Trophoblast cell (in vitro differentiated cells and primary cell): Measurements from ENCODE around the gene FCAMR.

Source experiments
- DNase-seq, 2 donors: peaks; one replicate each; pipeline ENCODE4 v3.0.0-alpha.2; 2016
- H2AFZ ChIP-seq: 2 replicates; pipeline ENCODE4 v1.6.1; 2013; ENCODE audit warnings: low read length, moderate library complexity, mild to moderate bottlenecking; ENCODE audit not compliant: insufficient read depth, poor library complexity
- H2AK5ac ChIP-seq: 2 replicates; pipeline ENCODE4 v1.6.1; 2013; ENCODE audit warnings: mild to moderate bottlenecking, low read length
- H2BK120ac ChIP-seq: 2 replicates; pipeline ENCODE4 v1.6.1; 2013; ENCODE audit warnings: low read length, mild to moderate bottlenecking, moderate library complexity; ENCODE audit not compliant: insufficient read depth, poor library complexity
- H2BK12ac ChIP-seq: 2 replicates; pipeline ENCODE4 v1.6.1; 2013; ENCODE audit warnings: mild to moderate bottlenecking, low read length, moderate library complexity
- H2BK5ac ChIP-seq: 2 replicates; pipeline ENCODE4 v1.6.1; 2013; ENCODE audit warnings: low read length, low read depth, moderate library complexity, mild to moderate bottlenecking; ENCODE audit not compliant: poor library complexity
- H3K14ac ChIP-seq: 2 replicates; pipeline ENCODE4 v1.6.1; 2013; ENCODE audit warnings: mild to moderate bottlenecking, low read length
- H3K18ac ChIP-seq: 2 replicates; pipeline ENCODE4 v1.6.1; 2013; ENCODE audit warnings: mild to moderate bottlenecking, low read length
- H3K23ac ChIP-seq: 2 replicates; pipeline ENCODE4 v1.6.1; 2013; ENCODE audit warnings: low read length
- H3K27ac ChIP-seq: 2 replicates; pipeline ENCODE4 v1.5.1; 2013; ENCODE audit warnings: low read depth, mild to moderate bottlenecking, inconsistent platforms, low read length, moderate library complexity
- H3K27me3 ChIP-seq: 2 replicates; pipeline ENCODE4 v1.6.1; 2013; ENCODE audit warnings: inconsistent platforms, mild to moderate bottlenecking, low read length, moderate library complexity; ENCODE audit not compliant: insufficient read depth
- H3K36me3 ChIP-seq, 2 experiments: 1 replicate in 1 of 2; 2 replicates in 1 of 2; pipeline ENCODE4 v1.6.1; 2013; ENCODE audit warnings: low read length in 2 of 2, mild to moderate bottlenecking in 2 of 2, moderate library complexity in 1 of 2; ENCODE audit not compliant: insufficient read depth in 2 of 2, control insufficient read depth in 1 of 2
- H3K4ac ChIP-seq: 2 replicates; pipeline ENCODE4 v1.6.1; 2013; ENCODE audit warnings: low read depth, mild to moderate bottlenecking, low read length, moderate library complexity
- H3K4me1 ChIP-seq, 2 experiments: 1 replicate in 1 of 2; 2 replicates in 1 of 2; pipeline ENCODE4 v1.6.1; 2013; ENCODE audit warnings: low read length in 2 of 2, mild to moderate bottlenecking in 2 of 2, moderate library complexity in 1 of 2; ENCODE audit not compliant: insufficient read depth in 2 of 2, control insufficient read depth in 1 of 2
- H3K4me2 ChIP-seq: 2 replicates; pipeline ENCODE4 v1.6.1; 2013; ENCODE audit warnings: inconsistent platforms, mild to moderate bottlenecking, low read length, moderate library complexity
- H3K4me3 ChIP-seq: 2 replicates; pipeline ENCODE4 v1.5.1; 2013; ENCODE audit warnings: mild to moderate bottlenecking, low read depth, low read length, inconsistent platforms
- H3K79me1 ChIP-seq: one replicate; pipeline ENCODE4 v1.6.1; 2013; ENCODE audit warnings: low read length
- H3K79me2 ChIP-seq: 2 replicates; pipeline ENCODE4 v1.6.1; 2013; ENCODE audit warnings: low read length, mild to moderate bottlenecking; ENCODE audit not compliant: control insufficient read depth, insufficient read depth, poor library complexity
- H3K9ac ChIP-seq: 2 replicates; pipeline ENCODE4 v1.6.1; 2013; ENCODE audit warnings: mild to moderate bottlenecking, low read length
- H3K9me3 ChIP-seq: 2 replicates; pipeline ENCODE4 v1.6.1; 2013; ENCODE audit warnings: low read depth, mild to moderate bottlenecking, control low read depth, inconsistent platforms, low read length; ENCODE audit not compliant: insufficient read depth
- H4K12ac ChIP-seq: 2 replicates; pipeline ENCODE4 v1.6.1; 2013; ENCODE audit warnings: low read depth, mild to moderate bottlenecking, low read length, moderate library complexity
- H4K8ac ChIP-seq: 2 replicates; pipeline ENCODE4 v1.6.1; 2013; ENCODE audit warnings: low read depth, mild to moderate bottlenecking, low read length, moderate library complexity
- H4K91ac ChIP-seq: one replicate; pipeline ENCODE4 v1.6.1; 2013; ENCODE audit warnings: low read depth, mild to moderate bottlenecking, low read length, moderate library complexity
- WGBS: extraction: QIAGEN DNeasy Blood & Tissue Kit; methylation state at CpG from one replicate; pipeline ENCODE4 v1.1.7; 2013; ENCODE audit warnings: missing lambda C conversion rate; ENCODE audit not compliant: insufficient read length, insufficient coverage; ENCODE audit errors: extremely low coverage; 5-methylcytosine and 5-hydroxymethylcytosine counted together

Gene FCAMR

GRCh38 chr1:206949641-206950040, 20.6 kb downstream of the FCAMR start:
- no peaks in the 10 kb centered on the region for H3K4me1 ChIP-seq
- no peak overlapping the region for H4K12ac ChIP-seq
- H3K36me3 ChIP-seq, result no peaks in the 10 kb centered on the region
- H3K79me1 ChIP-seq, result no peaks in the 10 kb centered on the region
- no peak overlapping the region for H3K4ac ChIP-seq
- no CpG with 5 or more reads among the region's 5 CpGs for whole genome bisulfite sequencing
- no peak for DNase-seq
- no peaks in the 10 kb centered on the region for H3K27me3 ChIP-seq
- H2AK5ac ChIP-seq, result no peak overlapping the region
- no peak overlapping the region for H4K8ac ChIP-seq
- H3K27ac ChIP-seq, result no peak overlapping the region
- H3K18ac ChIP-seq, result no peak overlapping the region
- no peak overlapping the region for H3K9ac ChIP-seq
- no peak overlapping the region for H3K23ac ChIP-seq
- no peak overlapping the region for H2BK5ac ChIP-seq
- no peak overlapping the region for H3K14ac ChIP-seq
- H2AFZ ChIP-seq, result no peak overlapping the region
- H3K4me2 ChIP-seq, result no peak overlapping the region
- no peak overlapping the region for H3K4me3 ChIP-seq
- H4K91ac ChIP-seq, result no peak overlapping the region
- H3K79me2 ChIP-seq, result no peaks in the 10 kb centered on the region
- H2BK12ac ChIP-seq, result no peak overlapping the region
- H2BK120ac ChIP-seq, result no peak overlapping the region
- peaks cover 2% of the 10 kb centered on the region for H3K9me3 ChIP-seq

GRCh38 chr1:206949208-206949607, 21.1 kb downstream of the FCAMR start:
- H3K4me3 ChIP-seq, result no peak overlapping the region
- no peak overlapping the region for H4K12ac ChIP-seq
- no peaks in the 10 kb centered on the region for H3K79me1 ChIP-seq
- H2BK12ac ChIP-seq, result no peak overlapping the region
- H3K27me3 ChIP-seq, result no peaks in the 10 kb centered on the region
- no CpG with 5 or more reads among the region's 4 CpGs for WGBS
- no peak overlapping the region for H2AFZ ChIP-seq
- peaks cover 2% of the 10 kb centered on the region for H3K9me3 ChIP-seq
- no peak overlapping the region for H3K14ac ChIP-seq
- no peak overlapping the region for H3K18ac ChIP-seq
- H4K91ac ChIP-seq, result no peak overlapping the region
- no peaks in the 10 kb centered on the region for H3K79me2 ChIP-seq
- no peak overlapping the region for H3K9ac ChIP-seq
- H3K4ac ChIP-seq, result no peak overlapping the region
- DNase-seq, result no peak
- no peak overlapping the region for H3K23ac ChIP-seq
- H3K36me3 ChIP-seq, result no peaks in the 10 kb centered on the region
- no peak overlapping the region for H2BK5ac ChIP-seq
- H2AK5ac ChIP-seq, result no peak overlapping the region
- H3K4me1 ChIP-seq, result no peaks in the 10 kb centered on the region
- no peak overlapping the region for H3K27ac ChIP-seq
- no peak overlapping the region for H3K4me2 ChIP-seq
- no peak overlapping the region for H2BK120ac ChIP-seq
- H4K8ac ChIP-seq, result no peak overlapping the region

GRCh38 chr1:206947255-206947654, 23.0 kb downstream of the FCAMR start:
- H3K36me3 ChIP-seq, result no peaks in the 10 kb centered on the region
- no peak overlapping the region for H3K4me3 ChIP-seq
- no peak overlapping the region for H3K9ac ChIP-seq
- no peak overlapping the region for H2AK5ac ChIP-seq
- no CpG with 5 or more reads among the region's 3 CpGs for WGBS
- no peak overlapping the region for H2AFZ ChIP-seq
- no peak overlapping the region for H4K8ac ChIP-seq
- H3K4me2 ChIP-seq, result no peak overlapping the region
- H4K91ac ChIP-seq, result no peak overlapping the region
- no peak overlapping the region for H4K12ac ChIP-seq
- no peak for DNase-seq
- H3K79me1 ChIP-seq, result no peaks in the 10 kb centered on the region
- no peaks in the 10 kb centered on the region for H3K79me2 ChIP-seq
- no peak overlapping the region for H2BK120ac ChIP-seq
- no peak overlapping the region for H3K4ac ChIP-seq
- no peak overlapping the region for H2BK5ac ChIP-seq
- no peak overlapping the region for H3K23ac ChIP-seq
- no peak overlapping the region for H3K18ac ChIP-seq
- H3K27ac ChIP-seq, result no peak overlapping the region
- H3K14ac ChIP-seq, result no peak overlapping the region
- H3K9me3 ChIP-seq, result peaks cover 1% of the 10 kb centered on the region
- no peak overlapping the region for H2BK12ac ChIP-seq
- H3K27me3 ChIP-seq, result no peaks in the 10 kb centered on the region
- no peaks in the 10 kb centered on the region for H3K4me1 ChIP-seq

- H3K36me3 ChIP-seq, result no peaks in the 10 kb centered on the region
- H4K8ac ChIP-seq, result no peak within 1 kb of the TSS
- H2AFZ ChIP-seq, result no peak within 1 kb of the TSS
- H4K12ac ChIP-seq, result no peak within 1 kb of the TSS
- no peak within 1 kb of the TSS for H3K4me3 ChIP-seq
- no peaks in the 10 kb centered on the region for H3K79me1 ChIP-seq
- H3K4me1 ChIP-seq, result no peaks in the 10 kb centered on the region
- no peak within 1 kb of the TSS for H3K18ac ChIP-seq
- no peak within 1 kb of the TSS for H4K91ac ChIP-seq
- H2BK5ac ChIP-seq, result no peak within 1 kb of the TSS
- peaks cover 1% of the 10 kb centered on the region for H3K9me3 ChIP-seq
- no peak within 1 kb of the TSS for H3K27ac ChIP-seq
- H3K9ac ChIP-seq, result no peak within 1 kb of the TSS
- no peaks in the 10 kb centered on the region for H3K27me3 ChIP-seq
- no peak within 1 kb of the TSS for H3K14ac ChIP-seq
- H2BK120ac ChIP-seq, result no peak within 1 kb of the TSS
- WGBS, result no CpG with 5 or more reads among the region's 7 CpGs
- H3K4me2 ChIP-seq, result no peak within 1 kb of the TSS
- H3K4ac ChIP-seq, result no peak within 1 kb of the TSS
- no peak within 1 kb of the TSS for H2AK5ac ChIP-seq
- H2BK12ac ChIP-seq, result no peak within 1 kb of the TSS
- no peak for DNase-seq
- H3K23ac ChIP-seq, result no peak within 1 kb of the TSS
- H3K79me2 ChIP-seq, result no peaks in the 10 kb centered on the region
Observed at GRCh38 chr1:206946261-206946660, 24.0 kb downstream of the FCAMR start, which contains the start of gene PIGR. TSS of gene PIGR (minus strand) at chr1:206946466. CDS start at chr1:206940531, 5,935 bp downstream.
